Keratinocyte (primary cell): ENCODE results near the gene VPS8.

Experiments
- CTCF ChIP-seq, 3 experiments: IDR thresholded peaks in 1 of 3; conservative IDR thresholded peaks in 1 of 3; optimal IDR thresholded peaks in 1 of 3; 2 replicates in 2 of 3; 3 replicates in 1 of 3; pipeline versions ENCODE3 to v1.5.1; 2011; ENCODE audit warnings: low read length in 3 of 3, mild to moderate bottlenecking in 3 of 3, moderate library complexity in 2 of 3, control low read depth in 1 of 3, inconsistent platforms in 1 of 3; ENCODE audit not compliant: insufficient read depth in 2 of 3; ENCODE audit errors: extremely low read depth in 1 of 3
- EZH2 ChIP-seq: IDR thresholded peaks from one replicate; pipeline ENCODE4 v1.6.1; 2012; ENCODE audit warnings: inconsistent platforms, mild to moderate bottlenecking, low read length, moderate library complexity

- TF ChIP-seq CTCF (optimal IDR thresholded peaks at IDR 0.05 in 1 of 3, IDR thresholded peaks at IDR 0.05 in 1 of 3, conservative IDR thresholded peaks at IDR 0.05 in 1 of 3; ENCODE audit: extremely low read depth in 1 of 3, insufficient read depth in 2 of 3, low read length in 3 of 3) = no peak
- no peak for TF ChIP-seq EZH2
These were observed 96.0 kb downstream of the VPS8 start for GRCh38 chr3:184907681-184908649.
